WTC11 (cell line): ENCODE results near the gene TMEM271. TPM values are rescaled to one million over a fixed set of nuclear protein-coding genes. Genes with fewer than 3 reads are reported as not detected.

ENCODE experiments used
- ATAC-seq: fragments of 200-7000 bp; cut with Tn5 transposase; 2 replicates; pipeline ENCODE4 v1.10.0; 2021; ENCODE audit warnings: mild to moderate bottlenecking, moderate library complexity
- CTCF ChIA-PET: fragments of 300-600 bp; sonication (Branson Sonifier 250); formaldehyde crosslinking; loops from one replicate; lab custom pipeline; 2021; ENCODE audit warnings: antibody characterized with exemption; lab: Charles Lee
- POLR2A ChIA-PET: fragments of 350-600 bp; sonication (Branson Sonifier 250); formaldehyde crosslinking; loops from one replicate; lab custom pipeline; 2021; ENCODE audit warnings: antibody characterized with exemption; lab: Charles Lee
- DNase-seq: peaks from one replicate; pipeline ENCODE4 v3.0.0; 2021; ENCODE audit warnings: low spot score
- H3K27ac Mint-ChIP-seq: 2 replicates; pipeline ENCODE4 v1.8.0; 2021; ENCODE audit warnings: mixed read lengths
- H3K27me3 Mint-ChIP-seq: 2 replicates; pipeline ENCODE4 v1.8.0; 2021; ENCODE audit warnings: low read depth, mild to moderate bottlenecking, moderate library complexity, mixed read lengths
- H3K36me3 Mint-ChIP-seq: 2 replicates; pipeline ENCODE4 v1.8.0; 2021; ENCODE audit warnings: mixed read lengths
- H3K4me1 Mint-ChIP-seq: 2 replicates; pipeline ENCODE4 v1.8.0; 2022; ENCODE audit warnings: mixed read lengths
- H3K4me3 Mint-ChIP-seq: 2 replicates; pipeline ENCODE4 v1.8.0; 2021; ENCODE audit warnings: mild to moderate bottlenecking, moderate library complexity, mixed read lengths
- H3K9me3 Mint-ChIP-seq: 2 replicates; pipeline ENCODE4 v1.8.0; 2021; ENCODE audit warnings: mixed read lengths
- CBFB ChIP-seq: sonication (generic); formaldehyde crosslinking; IDR thresholded peaks from 2 replicates; pipeline ENCODE4 v1.8.1; 2022; ENCODE audit warnings: mild to moderate bottlenecking, low read depth, missing genetic modification reagents
- CREM ChIP-seq: sonication (generic); formaldehyde crosslinking; IDR thresholded peaks from 2 replicates; pipeline ENCODE4 v1.8.1; 2022; ENCODE audit warnings: mild to moderate bottlenecking, missing genetic modification reagents, moderate library complexity
- E2F4 ChIP-seq: sonication (generic); formaldehyde crosslinking; IDR thresholded peaks from 2 replicates; pipeline ENCODE4 v1.8.1; 2022; ENCODE audit warnings: low read depth, mild to moderate bottlenecking, moderate library complexity, missing genetic modification reagents, borderline replicate concordance
- EMX1 ChIP-seq: fragments of 250-450 bp; sonication (Bioruptor Pico); IDR thresholded peaks from 2 replicates; pipeline ENCODE4 v1.8.0; 2021; ENCODE audit warnings: mild to moderate bottlenecking
- ETV6 ChIP-seq: sonication (generic); formaldehyde crosslinking; IDR thresholded peaks from 2 replicates; pipeline ENCODE4 v1.8.1; 2022; ENCODE audit warnings: mild to moderate bottlenecking, missing genetic modification reagents
- FOXJ3 ChIP-seq: sonication (generic); formaldehyde crosslinking; IDR thresholded peaks from 2 replicates; pipeline ENCODE4 v1.9.0; 2021; ENCODE audit warnings: missing genetic modification reagents, mild to moderate bottlenecking, borderline replicate concordance
- JUN ChIP-seq: sonication (generic); formaldehyde crosslinking; IDR thresholded peaks from 2 replicates; pipeline ENCODE4 v1.8.0; 2023; ENCODE audit warnings: mild to moderate bottlenecking, missing genetic modification reagents
- MYBL2 ChIP-seq: sonication (generic); formaldehyde crosslinking; IDR thresholded peaks from 2 replicates; pipeline ENCODE4 v1.8.1; 2023; ENCODE audit warnings: mild to moderate bottlenecking, moderate library complexity, missing genetic modification reagents
- NFATC4 ChIP-seq: fragments of 250-450 bp; sonication (Bioruptor Pico); IDR thresholded peaks from 2 replicates; pipeline ENCODE4 v1.9.0; 2021; ENCODE audit warnings: mild to moderate bottlenecking
- ZNF281 ChIP-seq: sonication (generic); formaldehyde crosslinking; IDR thresholded peaks from 2 replicates; pipeline ENCODE4 v1.8.0; 2023; ENCODE audit warnings: mild to moderate bottlenecking, missing genetic modification reagents
- total RNA-seq: library from RNA; stranded (reverse); gene quantifications from 3 replicates; pipeline ENCODE4 v1.2.3, GENCODE V29; 2021
- TF ChIP-seq, protein P1 (sequence below): sonication (generic); formaldehyde crosslinking; IDR thresholded peaks from 2 replicates; pipeline ENCODE4 v1.8.1; 2023; ENCODE audit warnings: mild to moderate bottlenecking, missing genetic modification reagents
- TF ChIP-seq, protein P2 (sequence below): sonication (generic); formaldehyde crosslinking; IDR thresholded peaks from 2 replicates; pipeline ENCODE4 v1.8.1; 2023; ENCODE audit warnings: mild to moderate bottlenecking, moderate library complexity, missing genetic modification reagents
- TF ChIP-seq, protein P3 (sequence below): sonication (generic); formaldehyde crosslinking; IDR thresholded peaks from 2 replicates; pipeline ENCODE4 v1.8.0; 2023; ENCODE audit warnings: missing genetic modification reagents, mild to moderate bottlenecking, borderline replicate concordance
- TF ChIP-seq, protein P4 (sequence below): fragments of 250-450 bp; sonication (Bioruptor Pico); IDR thresholded peaks from 2 replicates; pipeline ENCODE4 v1.9.0; 2021; ENCODE audit warnings: mild to moderate bottlenecking

Gene TMEM271
- total RNA-seq, 1 experiment from 2014 or later = 0.31 TPM

GRCh38 chr4:577499-578450, 1.7 kb upstream of the TMEM271 start:
- H3K27ac Mint-ChIP-seq = no peak overlapping the region
- TF ChIP-seq, protein P1, sequence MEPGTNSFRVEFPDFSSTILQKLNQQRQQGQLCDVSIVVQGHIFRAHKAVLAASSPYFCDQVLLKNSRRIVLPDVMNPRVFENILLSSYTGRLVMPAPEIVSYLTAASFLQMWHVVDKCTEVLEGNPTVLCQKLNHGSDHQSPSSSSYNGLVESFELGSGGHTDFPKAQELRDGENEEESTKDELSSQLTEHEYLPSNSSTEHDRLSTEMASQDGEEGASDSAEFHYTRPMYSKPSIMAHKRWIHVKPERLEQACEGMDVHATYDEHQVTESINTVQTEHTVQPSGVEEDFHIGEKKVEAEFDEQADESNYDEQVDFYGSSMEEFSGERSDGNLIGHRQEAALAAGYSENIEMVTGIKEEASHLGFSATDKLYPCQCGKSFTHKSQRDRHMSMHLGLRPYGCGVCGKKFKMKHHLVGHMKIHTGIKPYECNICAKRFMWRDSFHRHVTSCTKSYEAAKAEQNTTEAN (CRISPR knock-in tag) = peak; percentile 51; the same call in 1 of the 2 replicates
- TF ChIP-seq, protein P2, sequence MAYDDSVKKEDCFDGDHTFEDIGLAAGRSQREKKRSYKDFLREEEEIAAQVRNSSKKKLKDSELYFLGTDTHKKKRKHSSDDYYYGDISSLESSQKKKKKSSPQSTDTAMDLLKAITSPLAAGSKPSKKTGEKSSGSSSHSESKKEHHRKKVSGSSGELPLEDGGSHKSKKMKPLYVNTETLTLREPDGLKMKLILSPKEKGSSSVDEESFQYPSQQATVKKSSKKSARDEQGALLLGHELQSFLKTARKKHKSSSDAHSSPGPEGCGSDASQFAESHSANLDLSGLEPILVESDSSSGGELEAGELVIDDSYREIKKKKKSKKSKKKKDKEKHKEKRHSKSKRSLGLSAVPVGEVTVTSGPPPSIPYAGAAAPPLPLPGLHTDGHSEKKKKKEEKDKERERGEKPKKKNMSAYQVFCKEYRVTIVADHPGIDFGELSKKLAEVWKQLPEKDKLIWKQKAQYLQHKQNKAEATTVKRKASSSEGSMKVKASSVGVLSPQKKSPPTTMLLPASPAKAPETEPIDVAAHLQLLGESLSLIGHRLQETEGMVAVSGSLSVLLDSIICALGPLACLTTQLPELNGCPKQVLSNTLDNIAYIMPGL (CRISPR knock-in tag) = 0 out of 2 replicates have a peak, but pooled peaks have one; percentile 30
- no peak for TF ChIP-seq CBFB (CRISPR knock-in tag)
- TF ChIP-seq, protein P3, sequence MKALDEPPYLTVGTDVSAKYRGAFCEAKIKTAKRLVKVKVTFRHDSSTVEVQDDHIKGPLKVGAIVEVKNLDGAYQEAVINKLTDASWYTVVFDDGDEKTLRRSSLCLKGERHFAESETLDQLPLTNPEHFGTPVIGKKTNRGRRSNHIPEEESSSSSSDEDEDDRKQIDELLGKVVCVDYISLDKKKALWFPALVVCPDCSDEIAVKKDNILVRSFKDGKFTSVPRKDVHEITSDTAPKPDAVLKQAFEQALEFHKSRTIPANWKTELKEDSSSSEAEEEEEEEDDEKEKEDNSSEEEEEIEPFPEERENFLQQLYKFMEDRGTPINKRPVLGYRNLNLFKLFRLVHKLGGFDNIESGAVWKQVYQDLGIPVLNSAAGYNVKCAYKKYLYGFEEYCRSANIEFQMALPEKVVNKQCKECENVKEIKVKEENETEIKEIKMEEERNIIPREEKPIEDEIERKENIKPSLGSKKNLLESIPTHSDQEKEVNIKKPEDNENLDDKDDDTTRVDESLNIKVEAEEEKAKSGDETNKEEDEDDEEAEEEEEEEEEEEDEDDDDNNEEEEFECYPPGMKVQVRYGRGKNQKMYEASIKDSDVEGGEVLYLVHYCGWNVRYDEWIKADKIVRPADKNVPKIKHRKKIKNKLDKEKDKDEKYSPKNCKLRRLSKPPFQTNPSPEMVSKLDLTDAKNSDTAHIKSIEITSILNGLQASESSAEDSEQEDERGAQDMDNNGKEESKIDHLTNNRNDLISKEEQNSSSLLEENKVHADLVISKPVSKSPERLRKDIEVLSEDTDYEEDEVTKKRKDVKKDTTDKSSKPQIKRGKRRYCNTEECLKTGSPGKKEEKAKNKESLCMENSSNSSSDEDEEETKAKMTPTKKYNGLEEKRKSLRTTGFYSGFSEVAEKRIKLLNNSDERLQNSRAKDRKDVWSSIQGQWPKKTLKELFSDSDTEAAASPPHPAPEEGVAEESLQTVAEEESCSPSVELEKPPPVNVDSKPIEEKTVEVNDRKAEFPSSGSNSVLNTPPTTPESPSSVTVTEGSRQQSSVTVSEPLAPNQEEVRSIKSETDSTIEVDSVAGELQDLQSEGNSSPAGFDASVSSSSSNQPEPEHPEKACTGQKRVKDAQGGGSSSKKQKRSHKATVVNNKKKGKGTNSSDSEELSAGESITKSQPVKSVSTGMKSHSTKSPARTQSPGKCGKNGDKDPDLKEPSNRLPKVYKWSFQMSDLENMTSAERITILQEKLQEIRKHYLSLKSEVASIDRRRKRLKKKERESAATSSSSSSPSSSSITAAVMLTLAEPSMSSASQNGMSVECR (CRISPR knock-in tag) = peak; percentile 16; the same call in 1 of the 2 replicates
- TF ChIP-seq EMX1 (CRISPR knock-in tag) = no peak
- peak; percentile 48; the same call in 1 of the 2 replicates for TF ChIP-seq ZNF281 (CRISPR knock-in tag)
- TF ChIP-seq CREM (CRISPR knock-in tag) = 0 out of 2 replicates have a peak, but pooled peaks have one; percentile 31
- TF ChIP-seq E2F4 (CRISPR knock-in tag) = no peak
- ChIA-PET CTCF (interaction anchor here (1.0 to 2.1 kb wide), 4 partner anchors 25 to 106 kb away, joined by 3 to 8 read pairs (median 5); no protein-coding TSS in a partner anchor), POLR2A (no interaction called here)
- peak overlapping the region; percentile 88 for H3K4me3 Mint-ChIP-seq
- peaks cover 85% of the 10 kb centered on the region for H3K27me3 Mint-ChIP-seq
- peak; percentile 25 for ATAC-seq
- H3K9me3 Mint-ChIP-seq = no peaks in the 10 kb centered on the region
- H3K4me1 Mint-ChIP-seq = peaks cover 25% of the 10 kb centered on the region
- DNase-seq = peak; percentile 70
- H3K36me3 Mint-ChIP-seq = no peaks in the 10 kb centered on the region

- DNase-seq (peak; percentile 32), ATAC-seq (no peak)
- no peaks in the 10 kb centered on the region for H3K36me3 Mint-ChIP-seq
- peak overlapping the region; percentile 88 for H3K4me3 Mint-ChIP-seq
- H3K27ac Mint-ChIP-seq = no peak overlapping the region
- peaks cover 25% of the 10 kb centered on the region for H3K4me1 Mint-ChIP-seq
- no peaks in the 10 kb centered on the region for H3K9me3 Mint-ChIP-seq
- ChIA-PET POLR2A (interaction anchor here (0.6 kb wide), 1 partner anchor 442 kb away, joined by 3 read pairs; no protein-coding TSS in a partner anchor), CTCF (interaction anchor here (1.0 to 2.1 kb wide), 4 partner anchors 26 to 106 kb away, joined by 3 to 8 read pairs (median 5); no protein-coding TSS in a partner anchor)
- peaks cover 85% of the 10 kb centered on the region for H3K27me3 Mint-ChIP-seq
- no peak for TF ChIP-seq NFATC4 (CRISPR knock-in tag)
- TF ChIP-seq, protein P4, sequence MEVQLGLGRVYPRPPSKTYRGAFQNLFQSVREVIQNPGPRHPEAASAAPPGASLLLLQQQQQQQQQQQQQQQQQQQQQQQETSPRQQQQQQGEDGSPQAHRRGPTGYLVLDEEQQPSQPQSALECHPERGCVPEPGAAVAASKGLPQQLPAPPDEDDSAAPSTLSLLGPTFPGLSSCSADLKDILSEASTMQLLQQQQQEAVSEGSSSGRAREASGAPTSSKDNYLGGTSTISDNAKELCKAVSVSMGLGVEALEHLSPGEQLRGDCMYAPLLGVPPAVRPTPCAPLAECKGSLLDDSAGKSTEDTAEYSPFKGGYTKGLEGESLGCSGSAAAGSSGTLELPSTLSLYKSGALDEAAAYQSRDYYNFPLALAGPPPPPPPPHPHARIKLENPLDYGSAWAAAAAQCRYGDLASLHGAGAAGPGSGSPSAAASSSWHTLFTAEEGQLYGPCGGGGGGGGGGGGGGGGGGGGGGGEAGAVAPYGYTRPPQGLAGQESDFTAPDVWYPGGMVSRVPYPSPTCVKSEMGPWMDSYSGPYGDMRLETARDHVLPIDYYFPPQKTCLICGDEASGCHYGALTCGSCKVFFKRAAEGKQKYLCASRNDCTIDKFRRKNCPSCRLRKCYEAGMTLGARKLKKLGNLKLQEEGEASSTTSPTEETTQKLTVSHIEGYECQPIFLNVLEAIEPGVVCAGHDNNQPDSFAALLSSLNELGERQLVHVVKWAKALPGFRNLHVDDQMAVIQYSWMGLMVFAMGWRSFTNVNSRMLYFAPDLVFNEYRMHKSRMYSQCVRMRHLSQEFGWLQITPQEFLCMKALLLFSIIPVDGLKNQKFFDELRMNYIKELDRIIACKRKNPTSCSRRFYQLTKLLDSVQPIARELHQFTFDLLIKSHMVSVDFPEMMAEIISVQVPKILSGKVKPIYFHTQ (CRISPR knock-in tag) = no peak
- no peak for TF ChIP-seq MYBL2 (CRISPR knock-in tag)
- no peak for TF ChIP-seq FOXJ3 (CRISPR knock-in tag)
- no peak for TF ChIP-seq ETV6 (CRISPR knock-in tag)
- TF ChIP-seq JUN (CRISPR knock-in tag) = no peak
These were observed 950 bp upstream of the TMEM271 start for GRCh38 chr4:576991-577498.
